ENCODE measurements around the gene TNFAIP8. TPM values are rescaled to one million over a fixed set of nuclear protein-coding genes. Genes with fewer than 3 reads are reported as not detected.
A peak's percentile ranks its signal among the peaks of the same experiment; 100 is the strongest.

The TNFAIP8 gene
- total and polyA plus RNA-seq, 9 of the 15 experiments (the other 6 are each of a cell fraction or from before 2014, with no cell fraction given), result 29.9 to 52.2 (median 44.8) TPM

GRCh38 chr5:119398727-119399466, 43.1 kb downstream of the TNFAIP8 start:
- FAIRE-seq (no peak), DNase-seq (ENCODE audit: extremely low read depth in 1 of 4, low spot score in 3 of 4) (no peak), ATAC-seq (no peak)
- in situ Hi-C loops (cut with MboI) (no loop called here), intact Hi-C loops (cut with micrococcal nuclease) (no loop called here)
- H3K27ac ChIP-seq (ENCODE audit: extremely low read depth, low read depth, low read length), result no peak overlapping the region
- no TSS peak for BruUV-seq (replicated peaks)
- POLR2A ChIA-PET, result no interaction called here
- no peaks in the 10 kb centered on the region for H3K79me2 ChIP-seq (ENCODE audit: control insufficient read depth, insufficient read depth, low read length)
- H3K4me3 ChIP-seq, result no peak overlapping the region
- no peaks in the 10 kb centered on the region for H4K20me1 ChIP-seq (replicated peaks; ENCODE audit: control insufficient read depth, insufficient read depth, low read length)
- no peak overlapping the region; a peak in 1 of 4 replicates for H3K9ac ChIP-seq (ENCODE audit: insufficient read depth in 1 of 2, low read depth in 2 of 2, low read length in 2 of 2)
- H3K36me3 ChIP-seq (ENCODE audit: control insufficient read depth, insufficient read depth, low read length), result peaks cover 5% of the 10 kb centered on the region; the same call in 2 of the 3 replicates
- H3K27me3 ChIP-seq (ENCODE audit: control insufficient read depth in 2 of 2, insufficient read depth in 2 of 2, low read length in 2 of 2), result no peaks in the 10 kb centered on the region
- H3K4me2 ChIP-seq (ENCODE audit: insufficient read depth, low read length), result no peak overlapping the region
- H3K9me1 ChIP-seq (ENCODE audit: control insufficient read depth, insufficient read depth, low read length), result no peaks in the 10 kb centered on the region
- TF ChIP-seq MAFG (tag; conservative IDR thresholded peaks at IDR 0.05), result peak; percentile 71
- TF ChIP-seq MAFK (IDR thresholded peaks at IDR 0.05; ENCODE audit: low read length), result peak; percentile 62
- peak; percentile 70 for TF ChIP-seq MAFF (IDR thresholded peaks at IDR 0.05; ENCODE audit: low read length)
- no peak for TF ChIP-seq RNF2 (IDR thresholded peaks at IDR 0.05)
- peak; percentile 85 for TF ChIP-seq C11orf30 (IDR thresholded peaks at IDR 0.05; ENCODE audit: low read depth)
- TF ChIP-seq CEBPG (CRISPR knock-in tag; IDR thresholded peaks at IDR 0.05), result no peak
- no peak for TF ChIP-seq CEBPG (tag; conservative IDR thresholded peaks at IDR 0.05 in 1 of 2, IDR thresholded peaks at IDR 0.05 in 1 of 2)
- TF ChIP-seq SREBF2 (CRISPR knock-in tag; IDR thresholded peaks at IDR 0.05), result no peak
- no peak for TF ChIP-seq ATF3 (IDR thresholded peaks at IDR 0.05)
- no peak for TF ChIP-seq ATF3 (CRISPR knock-in tag; conservative IDR thresholded peaks at IDR 0.05)
- TF ChIP-seq TFE3 (CRISPR knock-in tag; IDR thresholded peaks at IDR 0.05), result no peak
- no peak for TF ChIP-seq HDGF (IDR thresholded peaks at IDR 0.05)
- no peak for TF ChIP-seq KLF10 (CRISPR knock-in tag; IDR thresholded peaks at IDR 0.05)
- peak; percentile 87 for TF ChIP-seq ZNF316 (IDR thresholded peaks at IDR 0.05)
- H3K4me1 ChIP-seq (replicated peaks in 1 of 2; ENCODE audit: control insufficient read depth in 2 of 2, insufficient read depth in 2 of 2, low read length in 2 of 2), result peaks cover 0 to 31% of the 10 kb centered on the region in 2 experiments; a peak in 3 of 5 replicates
- CTCF ChIA-PET (ENCODE audit: low intra/inter-chr PET ratio), result no interaction called here
- H3K9me3 ChIP-seq (replicated peaks; ENCODE audit: control insufficient read depth, insufficient read depth, low read depth, low read length), result no peaks in the 10 kb centered on the region
- peak overlapping the region; percentile 11; the same call in 1 of the 2 replicates for H2AFZ ChIP-seq (ENCODE audit: low read depth, low read length)
- WGBS (ENCODE audit: insufficient coverage, low coverage, missing lambda C conversion rate), result 84% methylated on average over 12 of the region's 12 CpGs
